ENCODE measurements around the gene SNX24.
"Not testable (repeated sequence)": the region's sequence is repeated elsewhere in the genome, so short reads cannot be mapped to it uniquely, and the experiment has no call there.

SNX24 gene

DNA sequence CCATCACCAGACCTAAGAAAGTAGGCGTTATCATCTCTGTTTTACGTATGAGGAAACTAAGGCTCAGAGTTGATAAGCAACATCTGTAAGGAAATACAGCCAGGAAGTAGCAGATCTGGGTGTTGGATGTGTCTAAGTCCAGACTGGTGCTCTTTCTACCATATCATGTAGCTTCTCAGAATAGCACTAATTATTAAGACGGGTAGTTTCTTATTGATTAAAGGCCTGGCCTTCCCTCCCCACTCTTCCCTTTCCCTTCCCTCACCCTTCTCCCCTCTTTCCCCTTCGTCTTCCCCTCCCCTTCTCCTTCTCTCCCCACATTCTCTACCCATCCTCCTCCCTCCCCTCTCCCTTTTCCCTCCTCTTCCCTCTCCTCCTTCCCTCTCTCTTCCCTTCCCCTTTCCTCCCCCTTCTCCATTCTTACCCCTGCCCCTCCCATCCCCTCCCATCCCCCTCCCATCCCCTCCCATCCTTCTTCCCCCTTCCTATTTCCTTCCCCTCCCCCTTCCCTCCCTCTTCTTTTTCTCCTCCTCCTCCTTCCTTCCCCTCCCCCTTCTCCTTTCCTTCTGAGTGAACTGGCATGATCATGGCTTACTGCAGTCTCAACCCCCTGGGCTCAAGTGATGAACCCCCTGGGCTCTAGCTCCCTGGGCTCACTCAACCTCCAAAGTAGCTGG is 79.4 kb downstream of the SNX24 start:
- no peak for DNase-seq

DNA sequence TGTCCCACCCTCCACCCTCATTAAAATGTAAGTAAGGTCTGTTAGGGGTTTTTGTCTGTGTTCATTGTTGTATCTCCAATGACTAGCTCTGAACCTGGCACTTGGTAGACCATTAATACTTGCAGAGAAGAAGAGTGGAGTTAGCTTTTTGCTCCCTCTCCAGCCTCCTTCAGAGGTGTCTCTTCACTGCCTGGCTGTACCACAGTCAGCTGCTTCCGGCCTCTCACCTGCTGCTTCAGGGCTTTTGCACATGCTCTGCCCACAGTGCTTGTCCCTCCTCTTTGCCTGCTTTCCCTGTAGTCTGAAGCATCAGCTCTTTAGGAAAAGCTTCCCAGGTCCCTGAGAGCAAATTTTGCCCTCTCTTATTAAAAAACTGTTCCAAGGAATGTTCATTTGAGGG is 83.6 kb downstream of the SNX24 start:
- DNase-seq: no peak

DNA sequence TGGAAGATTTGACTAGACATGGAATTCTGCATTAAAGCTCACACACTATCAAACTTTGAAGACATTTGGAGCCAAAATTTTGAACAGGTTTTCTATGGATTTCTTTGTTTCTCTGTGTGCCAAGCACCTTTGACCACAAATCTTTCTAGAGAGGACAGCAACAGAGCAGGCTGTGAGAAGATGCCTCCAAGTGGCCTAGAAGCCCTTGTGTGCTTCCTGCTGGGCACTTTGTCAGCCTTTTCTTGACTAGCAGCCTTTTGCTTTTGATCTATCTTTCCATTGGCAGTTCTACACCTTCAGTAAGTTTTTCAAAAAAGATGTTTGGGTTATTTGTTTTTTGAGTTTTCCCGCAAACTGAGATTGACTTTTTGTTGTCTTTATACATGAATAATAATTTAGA is 84.6 kb downstream of the SNX24 start:
- DNase-seq: no peak

DNA sequence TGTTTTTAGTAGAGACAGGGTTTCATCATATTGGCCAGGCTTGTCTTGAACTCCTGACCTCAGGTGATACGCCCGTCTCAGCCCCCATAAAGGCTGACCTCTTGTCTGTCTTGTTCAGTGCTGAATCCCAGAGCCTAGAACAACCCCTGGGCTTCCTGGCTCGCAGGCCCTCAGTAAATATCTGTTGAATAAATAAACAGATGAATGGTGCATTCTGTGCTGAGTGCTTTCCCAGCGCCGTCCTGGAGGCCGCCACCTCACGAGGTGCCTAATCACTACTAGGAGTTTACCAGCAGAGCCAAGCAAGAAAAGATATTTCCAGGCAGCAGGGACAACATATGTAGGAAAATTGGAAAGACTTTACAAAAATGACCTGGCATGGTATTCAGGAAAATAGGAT is 88.5 kb downstream of the SNX24 start:
- no peak for DNase-seq

DNA sequence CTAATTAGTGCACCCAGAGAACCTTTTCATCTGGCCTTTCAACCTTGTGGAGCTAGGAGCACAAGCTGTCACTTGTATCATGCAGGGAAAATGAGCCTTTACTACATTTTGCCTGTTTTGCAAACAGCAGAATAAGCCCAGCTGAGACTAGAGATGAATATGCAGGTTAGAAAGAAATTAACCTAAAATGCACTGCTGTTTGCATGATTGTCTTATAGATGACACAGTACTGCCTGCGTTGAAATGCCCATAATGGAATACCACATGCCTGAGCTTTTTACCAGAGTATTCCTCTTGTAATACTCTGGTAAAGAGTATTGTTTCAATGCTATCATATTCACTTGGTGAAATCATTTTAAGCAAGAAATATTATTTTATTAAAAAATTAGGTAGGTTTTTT is 90.7 kb downstream of the SNX24 start:
- no peak for DNase-seq

DNA sequence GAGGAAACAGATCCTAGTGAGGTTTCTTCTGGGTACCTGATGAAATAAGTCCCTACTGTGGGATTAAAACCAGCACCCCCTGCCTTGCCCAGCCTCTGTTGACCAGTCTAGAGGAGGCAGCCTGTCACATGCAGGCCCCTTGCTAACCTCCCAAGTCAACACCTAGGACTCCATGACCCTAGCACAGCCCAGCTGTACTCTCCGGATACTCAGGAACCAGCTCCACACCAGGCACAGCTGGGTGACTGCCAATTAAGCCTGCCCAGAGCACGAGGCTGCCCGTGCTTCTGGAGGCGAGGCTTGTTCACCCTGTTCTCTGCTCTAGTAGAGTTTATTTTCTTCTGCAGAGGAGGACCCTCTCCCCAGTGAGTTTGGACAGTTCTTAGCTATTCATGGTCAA is 92.5 kb downstream of the SNX24 start:
- DNase-seq: no peak

DNA sequence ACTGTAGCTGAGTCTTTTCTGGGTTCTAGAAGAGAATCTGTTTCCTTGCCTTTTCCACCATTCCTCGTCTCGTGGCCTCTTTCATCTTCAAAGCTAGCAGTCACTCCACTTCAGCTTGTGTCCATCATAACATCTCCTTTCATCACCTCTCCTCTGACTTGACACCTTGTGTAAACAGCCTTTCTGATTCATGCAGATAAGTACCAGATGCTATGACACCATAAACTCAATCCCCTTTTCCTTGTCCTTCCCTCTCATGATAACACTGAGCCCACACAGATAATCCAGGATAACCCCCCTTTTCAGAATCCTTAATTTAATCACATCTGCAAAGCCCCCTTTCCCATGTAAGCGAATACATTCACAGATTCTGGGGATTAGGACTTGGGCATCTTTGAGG is 95.5 kb downstream of the SNX24 start:
- no peak for DNase-seq

DNA sequence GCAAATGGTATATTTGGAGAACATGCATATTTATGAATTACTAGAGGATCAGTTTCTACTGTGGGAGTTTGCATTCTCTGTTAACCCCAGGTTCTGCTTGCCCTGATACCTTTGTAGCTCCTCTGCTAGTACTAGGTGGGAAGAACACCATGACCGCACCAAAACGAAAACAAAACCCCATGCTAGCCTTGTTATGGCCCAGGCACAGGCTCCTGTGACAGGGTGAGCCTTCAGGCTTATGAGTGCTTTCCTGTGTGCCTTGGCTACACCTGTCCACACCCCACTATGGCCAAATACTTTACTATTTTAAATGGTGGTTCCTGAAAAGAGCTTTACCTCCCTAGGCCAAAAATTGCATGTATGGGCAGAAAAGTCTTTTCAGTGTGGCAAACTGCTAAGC is 96.3 kb downstream of the SNX24 start:
- no peak for DNase-seq

DNA sequence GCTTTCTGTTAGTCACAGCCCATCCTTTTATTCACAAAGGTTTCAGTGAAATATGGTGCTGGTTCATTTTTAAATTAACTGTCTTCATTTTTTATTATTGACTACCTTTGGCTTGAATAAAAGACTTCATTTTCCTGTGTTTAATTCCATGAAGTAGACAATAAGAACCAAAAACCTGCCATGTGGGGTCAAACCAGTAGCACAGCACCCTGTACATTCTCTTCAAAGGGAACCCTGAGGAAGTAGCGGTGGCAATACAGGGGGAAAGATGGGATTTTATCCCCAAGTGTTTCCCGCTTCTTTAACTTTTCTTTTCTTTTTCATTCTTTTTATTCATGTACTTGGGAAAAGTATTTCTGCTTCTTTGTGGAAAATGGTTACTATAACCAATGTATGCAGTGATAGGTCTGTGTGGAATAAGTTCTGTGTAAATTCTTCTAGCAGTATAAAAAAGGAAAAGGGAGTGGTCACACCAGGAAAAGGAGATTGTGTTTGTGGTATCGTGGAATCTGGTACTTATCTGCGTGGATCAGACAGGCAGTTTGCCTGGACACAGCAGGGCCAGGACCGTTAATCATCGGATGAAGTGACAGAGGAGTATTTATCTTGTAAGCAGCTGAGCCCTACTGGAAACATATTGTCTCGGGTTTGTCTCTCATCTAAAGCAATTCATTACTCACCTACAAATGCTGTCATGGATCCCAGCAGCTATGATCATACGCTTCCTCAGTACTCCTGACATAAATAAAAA is 96.9 kb downstream of the SNX24 start:
- no peak for DNase-seq

DNA sequence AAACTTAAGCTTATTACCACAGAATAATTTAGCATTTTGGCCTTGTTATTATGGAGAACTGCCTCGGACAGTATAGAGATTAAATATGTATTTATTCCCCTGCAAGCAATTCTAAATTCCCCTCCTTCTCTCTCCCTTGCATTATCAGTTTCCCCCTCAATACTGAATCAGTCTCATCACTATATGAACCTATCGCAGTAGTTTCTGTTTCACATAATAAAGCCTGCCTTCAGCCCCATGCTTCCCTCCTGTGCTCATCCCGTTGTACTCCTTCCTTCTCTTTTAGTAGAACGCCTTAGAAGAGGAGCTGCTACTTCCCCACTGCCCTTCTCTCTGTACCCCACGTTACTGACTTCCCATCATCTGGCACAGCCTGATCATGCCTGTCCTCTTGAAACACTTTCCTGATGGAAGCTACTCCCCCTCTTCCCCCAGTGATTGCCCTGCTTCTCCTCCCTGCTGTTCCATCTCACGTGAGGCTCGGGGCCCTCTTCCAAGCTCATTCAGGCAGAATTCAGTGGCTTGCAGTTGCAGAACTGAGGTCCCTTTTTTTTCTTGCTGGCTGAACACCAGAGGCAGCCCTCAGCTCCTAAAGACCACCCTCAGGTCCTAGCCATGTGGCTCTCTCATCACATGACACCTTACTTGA is 97.8 kb downstream of the SNX24 start:
- no peak for DNase-seq

DNA sequence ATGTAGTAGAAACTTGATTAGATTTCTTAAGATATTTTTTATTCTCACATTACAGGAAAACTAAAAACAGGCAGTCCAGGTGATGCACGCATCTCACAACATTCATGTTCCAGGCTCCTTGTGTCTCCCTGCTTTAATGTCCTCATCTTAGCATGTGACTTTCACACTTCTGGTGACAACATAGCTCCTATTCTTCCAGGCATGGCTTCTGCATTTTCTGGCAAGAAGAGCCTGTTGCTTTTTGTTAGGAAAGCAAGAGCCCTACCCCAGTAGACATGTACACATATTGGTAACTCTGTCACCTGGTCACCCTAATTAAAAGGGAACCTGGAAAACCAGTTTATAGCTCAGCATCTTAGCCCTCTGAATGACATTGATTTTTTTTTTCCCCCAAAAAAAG is 98.6 kb downstream of the SNX24 start:
- DNase-seq: no peak

DNA sequence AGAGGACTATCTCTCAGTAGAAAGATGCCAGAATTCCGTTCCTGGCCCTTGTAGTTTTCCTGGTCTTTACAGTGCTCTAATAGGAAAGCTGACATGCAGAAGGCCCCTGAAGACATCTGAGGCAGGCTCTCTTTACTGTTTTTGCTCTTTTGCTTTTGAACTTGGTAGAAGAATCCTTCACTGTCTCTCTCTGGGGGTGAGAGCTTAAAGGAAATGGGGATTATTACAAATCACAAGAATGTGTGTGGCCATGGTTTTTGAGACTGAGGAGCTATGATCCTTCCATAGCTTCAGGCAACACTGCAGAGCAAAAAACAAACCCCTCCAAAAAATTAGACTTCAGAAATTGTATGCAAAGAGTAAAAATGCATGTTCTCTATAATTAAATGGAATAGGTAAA is 102.0 kb downstream of the SNX24 start:
- no peak for DNase-seq

DNA sequence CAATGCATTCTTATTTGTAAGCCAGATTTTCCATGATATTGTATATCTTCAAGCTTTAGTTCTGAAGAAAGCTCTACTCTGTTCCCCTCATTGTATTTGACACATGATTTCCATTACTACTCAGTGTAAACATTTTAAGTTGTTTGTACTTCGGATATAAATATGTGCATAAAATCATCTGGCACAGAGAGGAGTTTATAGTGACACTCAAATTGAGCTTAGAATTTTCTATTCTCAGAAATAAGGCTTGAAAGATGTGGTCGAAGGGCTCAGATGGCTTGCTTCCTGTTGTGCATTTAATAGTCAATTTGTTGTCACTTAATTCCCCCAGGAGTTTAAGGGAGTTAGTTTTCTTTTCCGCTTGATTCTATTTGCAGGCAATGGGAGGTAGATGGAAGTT is 102.4 kb downstream of the SNX24 start:
- no peak for DNase-seq

DNA sequence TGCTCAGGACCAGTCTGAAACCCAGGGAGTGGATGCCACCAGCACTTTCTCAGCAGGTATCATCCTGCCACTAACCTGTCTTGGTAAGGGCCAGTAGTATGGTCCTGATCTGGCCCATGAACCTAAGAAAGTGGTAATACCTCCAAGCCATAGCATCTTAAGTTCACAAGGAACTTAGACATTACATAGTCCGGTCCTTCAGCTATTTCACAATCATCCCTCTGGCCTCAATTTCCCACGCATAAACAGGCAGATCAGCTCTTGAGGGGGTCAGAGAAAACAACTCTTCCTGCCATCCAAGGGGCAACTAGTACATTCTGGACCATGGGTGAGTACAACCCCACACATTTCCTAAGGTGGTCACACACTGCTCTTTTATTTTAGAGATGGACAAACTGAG is 102.9 kb downstream of the SNX24 start:
- no peak for DNase-seq

DNA sequence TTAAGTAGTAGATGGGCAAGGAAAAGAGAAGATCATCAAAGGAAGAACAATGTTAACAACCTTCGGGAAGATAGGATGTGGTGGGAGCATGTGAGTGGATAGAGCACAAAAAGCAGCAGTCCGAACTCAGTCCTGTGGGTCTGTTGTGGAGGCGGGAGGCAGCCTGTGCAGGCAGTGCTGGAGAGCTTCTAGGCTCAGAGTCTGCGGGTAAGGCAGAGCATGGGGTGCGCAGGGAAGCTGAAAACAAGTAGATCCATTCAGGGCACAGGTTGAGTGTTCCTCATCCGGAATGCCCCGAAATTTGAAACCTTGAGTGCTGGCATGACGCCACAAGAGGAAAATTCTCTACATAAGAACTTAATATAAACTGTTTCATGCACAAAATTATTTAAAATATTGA is 106.2 kb downstream of the SNX24 start:
- DNase-seq: no peak

DNA sequence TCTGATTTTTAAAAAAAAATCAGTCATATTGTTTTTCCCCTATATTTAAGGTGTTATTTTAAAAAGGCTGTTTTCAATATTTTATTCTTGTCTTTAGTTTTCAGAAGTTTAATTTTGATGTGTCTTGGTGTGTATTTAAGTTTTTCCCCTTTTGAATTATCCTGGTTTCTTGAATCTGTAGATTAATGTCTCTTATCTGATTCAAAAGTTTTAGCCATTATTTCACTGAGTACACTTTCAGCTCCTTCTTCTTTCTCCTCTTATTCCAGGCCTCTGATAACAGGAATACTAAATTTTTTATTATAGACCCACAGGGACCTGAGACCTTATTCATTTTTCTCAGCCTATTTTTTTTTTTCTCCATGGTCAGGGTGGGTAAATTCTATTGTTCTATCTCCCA is 109.3 kb downstream of the SNX24 start:
- DNase-seq: no peak

DNA sequence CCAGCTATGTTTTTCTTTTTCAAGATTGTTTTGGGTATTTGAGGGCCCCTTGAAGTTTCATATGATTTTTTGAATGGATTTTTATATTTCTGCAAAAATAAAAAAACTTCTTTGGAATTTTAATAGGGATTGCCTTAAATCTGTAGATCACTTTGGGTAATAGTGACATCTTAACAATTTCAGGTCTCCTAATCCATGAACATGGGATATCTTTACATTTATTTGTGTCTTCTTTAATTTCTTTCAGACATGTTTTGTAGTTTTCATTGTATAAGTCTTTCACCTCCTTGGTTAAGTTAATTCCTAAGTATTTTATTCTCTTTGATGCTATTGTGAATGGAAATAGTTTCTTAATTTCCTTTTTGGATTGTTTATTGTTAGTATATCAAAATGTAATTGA is 112.0 kb downstream of the SNX24 start:
- no peak for DNase-seq

DNA sequence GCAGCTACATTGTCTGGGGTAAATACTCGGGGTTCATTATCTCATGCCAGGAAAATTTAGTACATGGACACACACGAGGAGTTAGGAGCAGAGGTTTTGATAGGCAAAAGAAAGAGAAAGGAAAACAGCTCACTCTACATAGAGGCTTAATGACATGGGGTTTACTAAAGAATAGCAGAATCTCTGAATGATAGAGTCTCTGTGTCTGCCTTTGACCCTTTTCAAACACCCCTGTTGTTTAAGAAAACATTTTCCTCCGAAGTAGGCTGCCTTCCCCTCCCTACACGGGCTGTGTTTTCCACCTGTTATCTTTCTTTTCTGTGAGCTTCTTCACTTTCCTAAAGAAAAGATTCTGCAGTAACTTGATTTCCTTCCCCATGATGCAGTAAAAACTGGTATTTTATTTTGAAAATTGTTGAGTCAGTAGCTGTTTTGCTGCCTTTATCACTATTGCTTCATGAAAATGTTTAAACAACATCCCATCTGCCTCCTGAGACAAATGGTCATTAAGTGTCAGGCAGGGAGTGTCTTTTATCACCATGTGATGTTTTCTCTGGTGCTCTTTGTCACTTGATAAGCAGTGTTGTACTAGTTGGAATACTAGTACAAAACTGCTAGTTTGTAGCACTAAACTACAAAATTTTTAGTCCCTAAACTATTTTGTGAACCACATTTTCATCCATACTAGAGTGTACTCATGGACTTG is 114.5 kb downstream of the SNX24 start:
- DNase-seq: no peak

DNA sequence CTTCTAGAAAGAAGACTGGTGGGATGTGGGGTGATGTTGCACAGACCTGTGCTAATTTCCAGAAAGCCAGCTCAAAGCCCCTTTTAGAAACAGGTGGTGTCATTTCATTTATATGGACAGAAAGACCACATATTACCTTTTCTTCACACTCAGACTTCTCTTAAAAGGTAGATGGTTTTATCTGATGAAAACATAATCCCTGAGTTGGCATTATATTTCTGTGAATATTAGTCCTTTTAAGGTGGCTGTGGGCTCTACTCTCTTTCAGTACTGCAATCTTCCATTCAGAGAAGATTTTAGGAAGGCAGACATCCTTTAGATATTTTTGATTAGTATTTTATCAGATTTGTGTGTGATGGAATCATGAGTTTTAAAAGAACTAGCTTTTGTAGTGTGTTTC is 117.9 kb downstream of the SNX24 start:
- DNase-seq: no peak

DNA sequence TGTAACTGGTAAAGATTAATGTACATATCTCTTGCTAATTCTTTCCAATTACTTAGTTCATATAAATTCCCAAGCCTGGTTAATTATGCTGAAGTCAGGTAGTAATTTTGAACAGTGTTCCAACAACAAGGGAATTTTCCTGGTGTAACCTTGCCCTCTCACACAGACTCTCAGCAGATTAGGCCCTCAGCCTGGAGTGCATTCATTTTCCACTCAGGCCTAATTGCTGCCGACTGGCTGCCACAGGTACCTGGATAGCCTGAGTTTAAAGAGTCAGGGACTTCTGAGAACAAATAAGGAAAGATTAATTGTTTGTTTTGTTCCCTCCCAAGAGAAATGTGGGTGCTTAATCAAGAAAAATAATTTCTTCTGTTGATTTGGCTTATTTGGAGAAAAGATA is 119.7 kb downstream of the SNX24 start:
- DNase-seq: no peak

DNA sequence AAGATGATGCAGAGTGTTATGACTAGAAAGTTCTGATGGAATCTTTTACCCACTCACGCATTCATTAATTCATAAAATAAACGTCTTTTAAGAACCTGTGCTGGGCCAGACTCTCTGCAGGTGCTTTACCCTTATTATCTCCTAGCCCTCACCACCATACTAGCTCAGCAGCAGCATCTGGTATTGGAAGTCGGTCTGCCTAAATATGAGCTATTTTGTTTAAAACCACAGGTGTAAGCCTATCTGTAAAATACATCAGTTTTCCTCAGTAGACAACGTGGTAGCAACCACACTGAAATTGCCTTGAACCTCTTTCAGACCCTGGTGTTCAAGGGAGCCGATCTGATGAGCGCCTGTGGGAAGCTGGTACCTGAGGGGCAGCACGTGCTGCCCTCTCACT is 121.7 kb downstream of the SNX24 start:
- DNase-seq: no peak

DNA sequence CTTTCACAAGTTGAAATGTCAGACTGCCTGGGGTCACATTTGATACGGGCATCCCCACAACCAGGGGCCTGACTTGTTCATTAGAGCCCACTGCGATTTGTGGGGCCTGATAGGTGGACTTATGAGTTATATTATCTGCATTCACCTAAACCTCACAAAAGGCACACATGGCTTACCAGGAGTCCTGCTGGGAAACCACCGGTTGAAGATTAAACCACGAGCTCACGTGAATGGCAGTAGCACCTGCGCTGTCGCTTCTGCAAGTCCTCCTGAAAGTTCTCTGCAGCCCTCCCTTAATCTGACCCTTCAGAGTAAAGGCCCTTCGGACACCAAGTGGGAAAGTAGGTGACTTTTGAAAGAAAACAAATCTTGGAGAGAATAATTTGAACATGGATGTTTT is 122.2 kb downstream of the SNX24 start:
- DNase-seq: no peak

DNA sequence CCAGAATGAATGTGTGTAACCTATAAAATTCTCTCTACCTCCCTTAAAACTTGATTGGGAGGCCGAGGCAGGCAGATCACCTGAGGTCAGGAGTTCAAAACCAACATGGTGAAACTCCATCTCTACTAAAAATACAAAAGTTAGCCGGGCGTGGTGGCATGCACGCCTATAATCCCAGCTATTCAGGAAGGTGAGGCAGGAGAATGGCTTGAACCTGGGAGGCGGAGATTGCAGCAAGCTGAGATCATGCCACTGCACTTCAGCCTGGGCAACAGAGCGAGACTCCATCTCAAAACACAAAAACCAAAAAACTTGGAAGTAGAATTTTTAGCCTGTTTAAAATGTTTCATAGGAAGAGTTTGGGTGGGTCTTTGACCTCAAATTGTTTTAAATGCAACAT is 122.6 kb downstream of the SNX24 start:
- DNase-seq: not testable (repeated sequence)

DNA sequence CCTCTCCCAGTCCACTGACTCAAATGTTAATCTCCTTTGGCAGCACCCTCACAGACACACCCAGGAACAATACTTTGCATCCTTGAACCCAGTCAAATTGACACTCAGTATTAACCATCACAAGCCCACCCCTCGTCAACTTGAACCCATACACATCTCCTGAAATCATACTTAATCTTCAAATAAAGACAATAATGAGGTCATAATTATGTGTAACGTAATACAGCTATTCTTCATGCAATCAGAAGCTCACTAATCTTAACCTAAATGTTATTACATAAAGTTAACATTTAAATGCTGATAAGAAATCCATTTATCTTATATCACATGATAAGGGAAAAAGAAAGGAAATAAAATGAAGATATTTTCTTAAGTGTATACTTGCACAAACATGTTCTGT is 125.9 kb downstream of the SNX24 start:
- no peak for DNase-seq

Data from effector CD8-positive, alpha-beta T cell (primary cell).